SK-N-SH (cell line): ENCODE data around the gene MND1.

ENCODE experiments used
- CTCF ChIP-seq: fragments of 200-600 bp; sonication (generic); IDR thresholded peaks from 2 replicates; pipeline ENCODE4 v1.6.1; 2017; ENCODE audit warnings: antibody characterized with exemption, mild to moderate bottlenecking, moderate library complexity
- EP300 ChIP-seq, 2 experiments: IDR thresholded peaks; 2 replicates each; pipeline versions ENCODE4 v1.4.0 to v1.6.1; 2012; ENCODE audit warnings: borderline replicate concordance in 1 of 2, low read depth in 1 of 2, low read length in 1 of 2
- FOXM1 ChIP-seq: IDR thresholded peaks from 2 replicates; pipeline ENCODE4 v1.4.0; 2012; ENCODE audit warnings: low read depth, mild to moderate bottlenecking
- GABPA ChIP-seq: IDR thresholded peaks from 2 replicates; pipeline ENCODE4 v1.4.0; 2012; ENCODE audit warnings: low read depth, mild to moderate bottlenecking
- MAX ChIP-seq: IDR thresholded peaks from 2 replicates; pipeline ENCODE4 v1.4.0; 2012; ENCODE audit warnings: low read depth
- MEF2A ChIP-seq: IDR thresholded peaks from 2 replicates; pipeline ENCODE4 v1.4.0; 2012; ENCODE audit warnings: low read depth, borderline replicate concordance
- PBX3 ChIP-seq: IDR thresholded peaks from 2 replicates; pipeline ENCODE4; 2012
- POLR2AphosphoS5 ChIP-seq: IDR thresholded peaks from 2 replicates; pipeline ENCODE4 v1.6.1; 2012; ENCODE audit warnings: low read depth, low read length
- RAD21 ChIP-seq: IDR thresholded peaks from 2 replicates; pipeline ENCODE4 v1.6.1; 2012; ENCODE audit warnings: mild to moderate bottlenecking, low read length
- RFX5 ChIP-seq: IDR thresholded peaks from 2 replicates; pipeline ENCODE4 v1.6.1; 2012; ENCODE audit warnings: mild to moderate bottlenecking, improper control_type of control experiment, low read length
- SIN3A ChIP-seq: IDR thresholded peaks from 2 replicates; pipeline ENCODE4 v1.6.1; 2012; ENCODE audit warnings: low read depth, mild to moderate bottlenecking, low read length, moderate library complexity, borderline replicate concordance
- SMC3 ChIP-seq: IDR thresholded peaks from 2 replicates; pipeline ENCODE4 v1.6.1; 2012; ENCODE audit warnings: low read depth, low read length, improper control_type of control experiment
- TAF1 ChIP-seq: IDR thresholded peaks from 2 replicates; pipeline ENCODE4 v1.6.1; 2012; ENCODE audit warnings: low read depth, mild to moderate bottlenecking, low read length, moderate library complexity, borderline replicate concordance
- TCF12 ChIP-seq: IDR thresholded peaks from 2 replicates; pipeline ENCODE4 v1.4.0; 2012

- TF ChIP-seq CTCF (no peak), POLR2AphosphoS5 (no peak), RAD21 (no peak), FOXM1 (no peak), TCF12 (no peak), TAF1 (no peak), SMC3 (no peak), EP300 (IDR thresholded peaks at IDR 0.05; ENCODE audit: borderline replicate concordance in 1 of 2, low read depth in 1 of 2, low read length in 1 of 2) (no peak), SIN3A (no peak), MAX (no peak), MEF2A (no peak), RFX5 (no peak), GABPA (no peak), PBX3 (no peak)
Observed at GRCh38 chr4:153310793-153311192, 33.7 kb upstream of the MND1 start.
